Measurements from ENCODE around the gene ACTR2.

DNA sequence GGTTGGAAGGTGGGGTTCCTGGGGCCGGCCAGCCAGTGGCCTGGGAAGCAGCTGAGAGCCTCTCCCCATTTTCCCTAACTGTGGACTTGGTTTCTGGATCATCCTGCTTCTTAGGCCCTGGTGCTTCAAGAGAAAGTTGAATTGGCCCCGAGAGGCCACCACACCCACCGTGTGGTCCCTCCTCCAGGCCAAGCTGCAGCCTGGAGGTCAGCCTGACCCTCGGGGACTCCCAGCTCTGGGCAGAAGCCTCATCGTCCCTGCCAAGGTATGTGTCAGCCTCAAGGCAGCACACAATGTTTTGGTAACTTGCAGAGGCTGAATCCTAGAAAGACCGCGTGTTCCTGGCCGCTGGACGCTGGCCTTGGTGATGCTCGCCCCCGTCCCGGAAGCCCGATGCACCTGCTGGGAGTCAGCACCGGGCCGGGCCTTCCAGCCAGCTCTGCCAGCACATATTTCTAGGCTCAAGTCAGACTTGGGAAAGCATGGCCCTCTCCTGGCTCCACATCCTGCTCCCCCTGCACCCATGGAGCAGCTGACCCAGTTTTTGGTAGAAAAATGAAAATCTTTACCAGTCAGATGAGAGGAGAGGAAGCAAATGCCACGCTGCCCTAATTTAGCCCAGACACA lies 72.6 kb downstream of the ACTR2 start:
- TF ChIP-seq TAF1 (IDR thresholded peaks at IDR 0.05; ENCODE audit: borderline replicate concordance, low read depth, low read length): no peak
- TF ChIP-seq POLR2AphosphoS5 (IDR thresholded peaks at IDR 0.05; ENCODE audit: low read depth, low read length): no peak
- no peak for TF ChIP-seq POLR2A (IDR thresholded peaks at IDR 0.05; ENCODE audit: low read depth, low read length)
